Spleen (tissue), 7 donors: ENCODE measurements around the gene LPP.

Experiments
- POLR2A ChIP-seq, 3 donors: fragments of 450-650 bp; IDR thresholded peaks; one replicate each; pipeline ENCODE4 v1.5.1; 2017; ENCODE audit warnings: antibody characterized with exemption in 3 of 3, mild to moderate bottlenecking in 1 of 3
- POLR2AphosphoS5 ChIP-seq, 3 donors: sonication (generic); formaldehyde crosslinking; IDR thresholded peaks; one replicate each; pipeline ENCODE4 v1.5.1; 2017; ENCODE audit warnings: antibody characterized with exemption in 3 of 3
- TF ChIP-seq, protein P1 (sequence below), 11 experiments: fragments of 200-600 bp in 7 of 11; fragments of 450-650 bp in 4 of 11; sonication (generic) in 4 of 11; IDR thresholded peaks in 8 of 11; conservative IDR thresholded peaks in 3 of 11; 1 replicate in 7 of 11; 2 replicates in 4 of 11; pipeline versions ENCODE4 v1.4.0 to v1.8.0; 2016 to 2021; ENCODE audit warnings: antibody characterized with exemption in 11 of 11, inconsistent platforms in 4 of 11, mild to moderate bottlenecking in 1 of 11
- donor health status: DM: no; HTN: no; CAD: no; lungs with moderate emphysema.
- donor health status: DM: no; HTN: no; CAD: no.
- donor health status: DM: no; HTN: no; CAD: no.

DNA sequence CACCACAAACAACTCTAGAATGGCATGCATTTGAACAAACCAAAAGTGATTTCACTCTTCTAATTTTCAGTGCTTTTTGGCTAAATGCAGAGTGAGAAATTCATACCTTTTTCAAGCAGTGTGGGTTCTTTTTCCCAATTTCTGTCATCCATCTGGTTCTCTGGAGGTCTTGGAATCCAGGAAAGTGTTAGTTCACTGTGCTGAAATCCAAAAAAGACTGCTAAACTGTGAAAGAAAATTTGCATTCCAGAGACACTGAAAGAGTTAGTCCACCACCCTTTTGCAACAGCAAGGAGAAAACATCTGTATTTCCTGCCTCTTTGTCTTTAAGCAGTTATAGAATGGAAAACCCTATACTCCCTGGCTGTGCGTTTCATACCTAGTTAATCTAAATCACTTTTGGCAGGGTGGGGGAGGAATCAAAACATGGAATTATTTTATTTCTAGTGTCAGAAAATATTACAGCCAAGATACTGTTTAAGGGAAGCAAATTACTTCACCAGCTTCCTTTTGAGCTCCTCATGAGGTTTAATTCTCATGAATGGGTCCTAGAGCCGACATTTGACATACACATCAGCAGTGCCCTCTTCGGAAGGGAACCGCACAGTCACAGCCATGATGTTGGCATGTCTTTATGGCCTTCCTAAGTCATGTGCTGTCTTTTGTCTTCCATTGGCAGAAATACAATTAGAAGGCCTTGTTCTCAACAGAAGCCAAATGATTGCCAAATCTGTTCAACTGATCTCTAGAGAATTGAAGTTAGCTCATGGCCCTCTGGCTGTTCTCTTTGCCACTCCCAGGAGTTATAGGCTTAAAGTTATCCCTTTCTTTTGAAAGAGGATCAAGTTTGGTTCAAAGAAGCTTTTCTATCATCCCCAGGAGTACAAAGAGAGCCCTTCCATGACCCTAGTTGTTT, 700.2 kb downstream of the LPP start:
- TF ChIP-seq, protein P1, sequence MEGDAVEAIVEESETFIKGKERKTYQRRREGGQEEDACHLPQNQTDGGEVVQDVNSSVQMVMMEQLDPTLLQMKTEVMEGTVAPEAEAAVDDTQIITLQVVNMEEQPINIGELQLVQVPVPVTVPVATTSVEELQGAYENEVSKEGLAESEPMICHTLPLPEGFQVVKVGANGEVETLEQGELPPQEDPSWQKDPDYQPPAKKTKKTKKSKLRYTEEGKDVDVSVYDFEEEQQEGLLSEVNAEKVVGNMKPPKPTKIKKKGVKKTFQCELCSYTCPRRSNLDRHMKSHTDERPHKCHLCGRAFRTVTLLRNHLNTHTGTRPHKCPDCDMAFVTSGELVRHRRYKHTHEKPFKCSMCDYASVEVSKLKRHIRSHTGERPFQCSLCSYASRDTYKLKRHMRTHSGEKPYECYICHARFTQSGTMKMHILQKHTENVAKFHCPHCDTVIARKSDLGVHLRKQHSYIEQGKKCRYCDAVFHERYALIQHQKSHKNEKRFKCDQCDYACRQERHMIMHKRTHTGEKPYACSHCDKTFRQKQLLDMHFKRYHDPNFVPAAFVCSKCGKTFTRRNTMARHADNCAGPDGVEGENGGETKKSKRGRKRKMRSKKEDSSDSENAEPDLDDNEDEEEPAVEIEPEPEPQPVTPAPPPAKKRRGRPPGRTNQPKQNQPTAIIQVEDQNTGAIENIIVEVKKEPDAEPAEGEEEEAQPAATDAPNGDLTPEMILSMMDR (IDR thresholded peaks at IDR 0.05 in 8 of 11, conservative IDR thresholded peaks at IDR 0.05 in 3 of 11), result no peak
- no peak for TF ChIP-seq POLR2A (IDR thresholded peaks at IDR 0.05)
- no peak for TF ChIP-seq POLR2AphosphoS5 (IDR thresholded peaks at IDR 0.05)
